GM19452 (cell line): ENCODE data around the gene DZANK1.
"Not testable (repeated sequence)": the region's sequence is repeated elsewhere in the genome, so short reads cannot be mapped to it uniquely, and the experiment has no call there.

ENCODE experiments used
- ATAC-seq: cut with Tn5 transposase; IDR thresholded peaks from one replicate; pipeline ENCODE4 v1.9.1; 2021; ENCODE audit not compliant: unreplicated experiment

The DZANK1 gene

DNA sequence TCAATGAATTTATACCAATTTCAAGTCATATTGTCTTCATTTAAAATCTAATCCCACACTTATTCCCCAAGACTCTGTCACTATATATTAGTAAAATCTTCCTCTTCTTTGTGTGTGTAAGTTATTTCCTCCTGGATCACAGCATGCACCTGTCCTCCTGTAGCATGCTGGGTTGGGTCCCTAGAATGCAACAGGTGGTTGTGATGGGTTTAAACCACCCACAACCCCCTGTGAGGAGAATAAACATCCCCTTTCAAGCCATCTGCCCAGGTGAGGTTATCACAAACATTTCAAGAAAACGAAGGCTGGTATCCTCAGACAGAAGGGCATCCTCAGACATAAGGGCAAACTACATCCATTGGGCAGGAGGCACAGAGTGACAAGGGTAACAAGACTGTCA, 26.4 kb downstream of the DZANK1 start:
- ATAC-seq: no peak

GRCh38 chr20:18436847-18437246, 30.0 kb downstream of the DZANK1 start:
- ATAC-seq: no peak

GRCh38 chr20:18431206-18431605, 35.6 kb downstream of the DZANK1 start:
- no peak for ATAC-seq

DNA sequence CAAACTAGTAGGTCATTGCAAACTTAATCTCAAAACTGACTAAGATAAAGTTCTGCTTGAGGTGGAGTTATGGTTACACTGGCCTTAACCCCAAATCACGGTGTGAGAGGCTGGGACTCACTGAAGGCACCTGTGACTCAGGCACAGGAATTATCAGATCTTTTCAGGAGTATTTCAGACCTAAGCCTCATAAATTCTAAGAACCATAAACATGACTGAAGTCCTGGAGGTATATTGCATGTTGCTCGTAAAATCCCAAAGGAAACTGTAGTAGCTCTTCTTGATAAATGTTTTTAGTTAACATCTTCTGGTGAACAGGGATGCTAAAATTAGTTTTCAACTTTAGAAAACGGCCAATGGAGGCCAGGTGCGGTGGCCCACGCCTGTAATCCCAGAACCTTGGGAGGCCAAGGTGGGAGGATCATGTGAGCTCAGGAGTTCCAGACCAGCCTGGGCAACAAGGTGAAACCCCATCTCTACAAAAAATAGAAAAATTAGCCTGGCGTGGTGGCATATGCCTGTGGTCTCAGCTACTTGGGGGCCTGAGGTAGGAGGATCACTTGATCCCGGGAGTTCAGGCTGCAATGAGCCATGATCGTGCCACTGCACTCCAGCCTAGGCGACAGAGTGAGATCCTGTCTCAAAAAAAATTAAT, 36.5 kb downstream of the DZANK1 start:
- no peak for ATAC-seq

DNA sequence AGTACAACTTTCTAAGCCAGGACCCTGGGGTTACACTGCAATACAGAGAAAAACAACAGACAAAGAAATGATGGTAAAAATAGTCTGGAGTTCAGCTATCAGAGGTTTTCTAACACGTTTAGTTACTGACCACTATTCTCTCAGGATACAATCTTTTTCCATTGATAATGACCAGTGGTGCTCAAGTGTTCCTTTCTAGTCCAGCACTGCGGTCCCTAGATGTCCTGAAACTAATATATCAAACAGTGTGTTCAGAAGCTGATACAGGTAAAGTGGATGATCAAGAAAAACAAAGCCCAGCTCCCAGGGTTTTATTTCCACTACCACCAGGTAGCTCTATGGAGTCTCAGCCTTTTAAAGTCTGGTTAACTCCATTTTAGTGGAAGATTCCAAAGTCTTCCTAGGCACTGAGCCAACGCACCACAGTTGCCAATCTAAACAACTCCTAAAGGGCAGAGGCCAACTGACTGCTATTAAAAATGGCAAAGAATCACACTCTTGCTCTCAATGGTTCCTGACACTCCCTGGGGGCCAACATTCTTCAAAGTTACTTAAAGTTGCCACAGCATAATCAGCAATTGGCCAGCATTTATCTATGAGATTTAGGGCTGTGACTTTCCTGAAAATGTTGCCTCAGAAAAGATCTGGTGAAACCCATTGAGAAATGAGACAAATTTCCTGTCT, 38.2 kb downstream of the DZANK1 start:
- ATAC-seq: no peak

DNA sequence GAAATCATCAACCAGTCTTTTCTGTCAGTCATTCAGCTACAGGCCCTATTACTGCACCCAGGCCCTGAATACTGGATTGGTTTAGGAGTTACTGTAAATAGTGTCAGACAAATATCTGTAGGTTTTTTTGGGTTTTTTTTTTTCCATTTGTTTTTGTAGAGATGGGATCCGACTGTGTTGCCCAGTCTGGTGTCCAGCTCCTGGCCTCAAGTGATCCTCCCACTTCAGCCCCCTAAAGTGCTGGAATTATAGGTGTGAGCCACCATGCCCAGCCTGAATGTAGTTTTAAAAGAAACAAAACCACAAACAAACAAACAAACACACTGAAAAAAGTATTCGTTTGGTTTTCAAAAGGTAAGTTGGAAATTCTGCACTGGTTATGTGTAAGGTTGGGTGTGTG, 39.6 kb downstream of the DZANK1 start:
- no peak for ATAC-seq

DNA sequence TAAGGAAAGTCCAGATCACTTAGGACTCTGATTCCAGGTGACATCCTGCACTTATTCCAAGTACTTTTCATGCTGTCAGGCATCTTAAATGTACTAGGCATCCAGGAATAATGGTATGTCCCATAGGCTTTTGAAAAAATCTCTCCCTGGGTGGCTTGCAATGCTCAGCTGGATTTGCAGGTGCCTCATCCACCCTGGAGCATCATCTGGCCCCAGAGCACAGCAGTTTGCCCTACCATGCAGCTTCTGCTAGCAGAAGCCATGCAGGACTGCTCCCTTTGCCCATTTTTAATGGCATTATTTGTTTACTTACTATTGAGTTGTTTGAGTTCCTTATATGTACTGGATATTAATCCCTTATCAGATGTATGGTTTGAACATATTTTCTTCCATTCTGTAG, 45.2 kb downstream of the DZANK1 start:
- no peak for ATAC-seq

- no peak for ATAC-seq
Measured at GRCh38 chr20:18416486-18416885, 50.3 kb downstream of the DZANK1 start.

DNA sequence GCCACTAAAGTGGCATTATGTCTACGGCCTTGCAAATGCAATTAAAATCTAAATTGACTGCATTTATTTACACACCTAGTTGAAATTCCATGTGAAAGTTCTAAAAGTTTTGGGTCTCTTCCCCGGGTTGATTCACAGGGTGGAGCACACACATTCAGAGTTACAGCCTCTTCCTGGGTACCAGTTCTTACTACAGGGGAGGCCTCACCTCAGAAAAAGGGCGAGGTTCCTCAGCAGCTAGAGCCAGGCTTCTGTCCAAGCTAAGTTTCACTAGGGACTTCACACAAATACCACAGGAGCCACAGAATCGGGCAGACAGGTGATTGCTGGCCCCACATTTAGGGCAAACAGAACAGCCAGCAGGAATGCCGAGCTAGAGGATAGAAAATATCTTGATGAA, 52.7 kb downstream of the DZANK1 start:
- no peak for ATAC-seq

- no peak for ATAC-seq
Measured at GRCh38 chr20:18412221-18412901, 54.5 kb downstream of the DZANK1 start.

GRCh38 chr20:18405826-18406225, 61.0 kb downstream of the DZANK1 start:
- ATAC-seq: no peak

GRCh38 chr20:18404172-18404571, 62.7 kb downstream of the DZANK1 start:
- ATAC-seq: no peak

GRCh38 chr20:18403269-18403668, 63.6 kb downstream of the DZANK1 start:
- ATAC-seq: no peak

- no peak for ATAC-seq
Measured at GRCh38 chr20:18401305-18401704, 65.5 kb downstream of the DZANK1 start.

DNA sequence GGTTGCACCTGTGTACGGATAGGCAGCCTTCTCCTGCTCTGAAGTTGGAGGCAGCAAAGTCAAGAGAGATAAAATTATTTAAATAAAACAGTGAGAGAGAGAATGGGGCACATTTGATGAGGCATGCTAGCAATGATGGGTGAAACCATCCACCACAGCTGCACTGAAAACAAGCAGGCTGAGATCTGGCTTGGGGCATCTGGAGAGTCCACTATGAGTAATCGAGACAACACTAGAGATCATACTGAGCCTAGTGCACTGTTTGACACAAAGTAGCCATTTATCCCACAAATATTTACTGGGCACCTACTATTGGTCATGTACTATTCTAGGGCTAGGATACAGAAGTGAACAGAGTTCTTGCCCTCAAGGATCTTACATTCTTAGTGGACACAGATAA, 66.4 kb downstream of the DZANK1 start:
- no peak for ATAC-seq

DNA sequence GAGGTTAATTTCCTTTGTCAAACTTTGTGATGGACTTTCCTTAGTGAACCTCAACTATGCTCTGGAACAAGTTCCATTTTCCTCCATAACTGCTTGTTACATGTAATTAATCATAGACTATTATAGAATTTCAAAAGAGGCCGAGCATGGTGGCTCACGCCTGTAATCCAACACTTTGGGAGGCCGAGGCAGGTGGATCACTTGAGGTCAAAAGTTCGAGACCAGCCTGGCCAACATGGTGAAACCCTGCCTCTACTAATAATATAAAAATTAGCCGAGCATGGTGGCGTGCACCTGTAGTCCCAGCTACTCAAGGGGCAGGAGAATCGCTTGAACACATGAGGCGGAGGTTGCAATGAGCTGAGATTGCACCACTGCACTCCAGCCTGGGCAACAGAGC, 68.1 kb downstream of the DZANK1 start:
- ATAC-seq: not testable (repeated sequence)

DNA sequence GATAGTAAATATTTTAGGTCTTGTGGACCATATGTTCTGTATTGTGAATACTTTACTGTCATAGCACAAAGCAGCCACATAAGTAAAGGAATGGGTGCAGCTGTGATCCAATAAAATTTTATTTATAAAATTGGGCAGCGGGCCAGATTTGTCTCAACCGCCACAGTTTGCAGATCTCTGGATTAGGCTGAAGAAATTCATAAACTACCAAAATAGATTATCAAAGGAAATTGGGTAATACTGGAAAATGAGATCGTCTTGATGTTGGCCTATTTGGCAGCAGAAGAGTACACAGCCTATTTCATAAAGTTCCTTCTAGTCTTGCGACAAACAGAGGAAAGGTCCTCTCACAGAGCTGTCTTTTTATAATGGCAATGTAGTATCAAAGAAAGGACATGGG, 69.8 kb downstream of the DZANK1 start:
- ATAC-seq: no peak

DNA sequence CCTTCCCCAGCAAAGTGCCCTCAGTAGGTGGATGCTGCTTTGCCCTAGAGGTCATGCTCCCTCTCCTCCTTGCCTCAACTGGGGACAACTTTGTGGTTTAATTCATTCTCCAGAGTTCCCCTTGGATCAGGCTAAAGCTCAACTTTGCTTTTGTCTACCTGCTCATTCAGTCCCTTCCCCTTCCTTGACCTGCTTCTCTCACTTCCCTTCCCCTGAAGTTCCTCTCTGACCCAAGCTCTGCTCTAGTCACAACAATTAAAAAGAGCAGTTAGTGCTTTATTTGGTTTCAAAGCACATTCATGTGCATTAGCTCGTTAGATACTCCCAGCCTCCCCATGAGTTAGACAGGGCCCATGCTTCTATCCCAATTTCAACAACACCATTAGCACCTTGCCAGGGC, 71.3 kb downstream of the DZANK1 start:
- ATAC-seq: no peak

DNA sequence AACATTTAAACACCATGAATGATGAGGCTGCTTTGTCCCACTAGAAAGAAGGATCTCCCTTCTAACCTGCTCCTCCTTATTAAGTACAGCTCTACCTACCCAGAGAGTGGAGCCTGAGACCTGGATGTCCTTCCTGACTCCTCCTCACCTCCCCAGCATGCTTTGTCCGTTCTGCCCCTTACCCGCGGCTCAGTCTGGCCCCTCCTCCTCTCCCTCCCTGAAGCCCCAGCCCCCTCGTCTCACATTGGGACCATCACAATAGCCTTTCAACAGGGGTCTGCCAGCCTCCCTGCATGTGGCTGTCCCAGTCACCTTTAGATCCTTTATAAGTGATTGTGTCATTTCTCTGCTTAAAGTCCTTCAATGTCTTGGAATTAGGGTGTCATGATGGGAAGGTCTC, 72.5 kb downstream of the DZANK1 start:
- no peak for ATAC-seq

DNA sequence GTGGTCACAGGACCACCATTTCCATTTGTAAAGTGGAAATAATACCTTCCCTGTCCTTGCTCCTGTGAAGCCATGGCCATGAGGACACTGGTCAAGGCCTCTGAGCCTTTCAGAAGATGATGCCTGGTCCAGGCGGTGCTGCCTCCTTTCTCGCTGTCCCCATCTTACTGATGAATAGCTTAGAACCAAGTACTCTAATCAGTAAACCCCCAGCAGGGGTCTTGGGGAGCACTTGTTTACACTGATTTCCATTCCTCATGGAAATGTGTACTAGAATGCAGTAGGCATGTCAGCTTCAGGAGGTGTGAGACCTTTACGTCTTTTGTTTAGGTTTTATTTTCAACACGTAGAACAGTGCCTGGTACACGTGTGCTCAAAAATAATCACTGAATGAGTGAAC, 75.1 kb downstream of the DZANK1 start:
- ATAC-seq: no peak

GRCh38 chr20:18390201-18390600, 76.6 kb downstream of the DZANK1 start:
- no peak for ATAC-seq

- no peak for ATAC-seq
Measured at GRCh38 chr20:18388860-18389259, 78.0 kb downstream of the DZANK1 start.
